A673 (cell line): ENCODE measurements around the gene CAP1.

Experiments
- EZH2 ChIP-seq: fragments of 200-600 bp; sonication (generic); IDR thresholded peaks from 2 replicates; pipeline ENCODE4 v1.6.1; 2017; ENCODE audit warnings: borderline replicate concordance, low read depth, mild to moderate bottlenecking, mixed read lengths, antibody characterized with exemption, low read length; ENCODE audit not compliant: poor library complexity, severe bottlenecking
- TF ChIP-seq, protein P1 (sequence below): fragments of 300-800, 200-600 bp; sonication (generic); conservative IDR thresholded peaks from 2 replicates; pipeline ENCODE4 v1.5.1; 2017; ENCODE audit warnings: low read depth, mild to moderate bottlenecking, antibody characterized with exemption, low read length, moderate library complexity, mixed read lengths

DNA sequence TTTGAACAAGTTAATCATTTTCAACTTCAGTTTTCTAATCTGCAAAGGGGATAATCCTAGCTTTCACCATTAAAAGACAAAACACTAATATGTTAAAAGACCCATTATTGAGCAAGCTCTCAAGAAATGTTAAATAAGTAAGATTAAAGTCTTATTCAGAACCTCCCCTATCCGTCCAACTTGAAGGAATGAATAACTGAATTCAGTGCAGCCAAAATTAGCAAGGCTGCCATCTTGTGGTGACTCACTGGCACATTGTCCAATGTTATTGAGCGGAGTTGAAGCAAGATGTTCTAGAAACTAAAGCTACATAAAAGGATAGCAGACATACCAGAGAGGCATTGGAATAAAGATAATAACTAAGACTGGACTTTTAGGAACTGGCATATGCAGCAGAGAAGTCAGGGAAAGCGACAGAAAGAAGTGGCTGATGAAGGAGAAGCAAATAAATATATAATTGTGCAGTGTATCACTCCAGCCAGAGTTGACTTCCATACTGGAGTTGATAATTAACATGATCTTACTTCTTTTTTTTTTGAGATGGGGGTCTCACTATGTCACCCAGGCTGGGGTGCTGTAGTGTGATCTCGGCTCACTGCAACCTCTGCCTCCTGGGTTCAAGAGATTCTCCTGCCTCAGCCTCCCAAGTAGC, 8.2 kb upstream of the CAP1 start:
- TF ChIP-seq, protein P1, sequence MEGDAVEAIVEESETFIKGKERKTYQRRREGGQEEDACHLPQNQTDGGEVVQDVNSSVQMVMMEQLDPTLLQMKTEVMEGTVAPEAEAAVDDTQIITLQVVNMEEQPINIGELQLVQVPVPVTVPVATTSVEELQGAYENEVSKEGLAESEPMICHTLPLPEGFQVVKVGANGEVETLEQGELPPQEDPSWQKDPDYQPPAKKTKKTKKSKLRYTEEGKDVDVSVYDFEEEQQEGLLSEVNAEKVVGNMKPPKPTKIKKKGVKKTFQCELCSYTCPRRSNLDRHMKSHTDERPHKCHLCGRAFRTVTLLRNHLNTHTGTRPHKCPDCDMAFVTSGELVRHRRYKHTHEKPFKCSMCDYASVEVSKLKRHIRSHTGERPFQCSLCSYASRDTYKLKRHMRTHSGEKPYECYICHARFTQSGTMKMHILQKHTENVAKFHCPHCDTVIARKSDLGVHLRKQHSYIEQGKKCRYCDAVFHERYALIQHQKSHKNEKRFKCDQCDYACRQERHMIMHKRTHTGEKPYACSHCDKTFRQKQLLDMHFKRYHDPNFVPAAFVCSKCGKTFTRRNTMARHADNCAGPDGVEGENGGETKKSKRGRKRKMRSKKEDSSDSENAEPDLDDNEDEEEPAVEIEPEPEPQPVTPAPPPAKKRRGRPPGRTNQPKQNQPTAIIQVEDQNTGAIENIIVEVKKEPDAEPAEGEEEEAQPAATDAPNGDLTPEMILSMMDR = peak; percentile 87
- no peak for TF ChIP-seq EZH2
